GM12878 (cell line): ENCODE measurements around the gene IRF2BP1.

Source experiments
- CHD2 ChIP-seq: IDR thresholded peaks from 2 replicates; pipeline ENCODE4 v1.6.1; 2011; ENCODE audit warnings: low read depth, low read length, improper control_type of control experiment, borderline replicate concordance
- CREM ChIP-seq: IDR thresholded peaks from 2 replicates; pipeline ENCODE4 v1.6.1; 2014; ENCODE audit warnings: antibody characterized with exemption, low read depth
- POLR2A ChIP-seq: IDR thresholded peaks from 2 replicates; pipeline ENCODE4 v1.6.1; 2011; ENCODE audit warnings: low read depth, mild to moderate bottlenecking, low read length
- SUZ12 ChIP-seq: fragments of 200-600 bp; sonication (generic); IDR thresholded peaks from one replicate; pipeline ENCODE4 v1.6.1; 2018; ENCODE audit warnings: antibody characterized with exemption, mild to moderate bottlenecking; ENCODE audit not compliant: unreplicated experiment
- TF ChIP-seq, protein P1 (sequence below): fragments of 450-650 bp; IDR thresholded peaks from 2 replicates; pipeline ENCODE4 v1.6.1; 2017; ENCODE audit warnings: low read depth, mild to moderate bottlenecking, moderate library complexity

DNA sequence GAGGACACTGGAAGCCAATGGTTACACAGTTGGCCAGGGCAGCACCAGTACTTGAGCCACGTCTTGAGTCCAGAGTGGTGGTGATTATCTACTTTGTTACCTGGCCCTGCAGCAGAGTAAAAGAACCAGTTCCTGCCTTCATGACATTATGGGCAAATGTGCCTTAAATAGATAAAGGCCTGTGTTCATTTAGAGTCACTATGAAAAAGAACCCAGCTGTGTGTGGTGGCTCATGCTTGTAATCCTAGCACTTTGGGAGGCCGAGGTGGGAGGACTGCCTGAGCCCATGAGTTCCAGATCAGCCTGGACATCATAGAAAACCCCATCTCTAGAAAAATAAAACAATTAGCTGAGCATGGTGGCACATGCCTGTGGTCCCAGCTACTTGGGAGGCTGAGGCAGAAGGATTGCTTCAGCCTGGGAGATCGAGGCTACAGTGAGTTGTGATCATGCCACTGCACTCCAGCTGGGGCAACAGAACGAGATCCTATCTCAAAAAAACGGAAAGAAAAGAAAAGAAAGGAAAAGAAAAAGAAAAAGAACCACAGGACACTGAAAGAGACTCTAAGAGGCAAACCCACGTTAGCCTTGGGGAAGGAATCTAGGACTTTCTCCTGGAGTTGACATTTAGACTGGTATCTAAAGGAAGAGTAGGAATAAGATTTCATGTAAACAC, 3.4 kb upstream of the IRF2BP1 start:
- no peak for TF ChIP-seq POLR2A
- TF ChIP-seq CHD2 = no peak
- no peak for TF ChIP-seq SUZ12
- TF ChIP-seq, protein P1, sequence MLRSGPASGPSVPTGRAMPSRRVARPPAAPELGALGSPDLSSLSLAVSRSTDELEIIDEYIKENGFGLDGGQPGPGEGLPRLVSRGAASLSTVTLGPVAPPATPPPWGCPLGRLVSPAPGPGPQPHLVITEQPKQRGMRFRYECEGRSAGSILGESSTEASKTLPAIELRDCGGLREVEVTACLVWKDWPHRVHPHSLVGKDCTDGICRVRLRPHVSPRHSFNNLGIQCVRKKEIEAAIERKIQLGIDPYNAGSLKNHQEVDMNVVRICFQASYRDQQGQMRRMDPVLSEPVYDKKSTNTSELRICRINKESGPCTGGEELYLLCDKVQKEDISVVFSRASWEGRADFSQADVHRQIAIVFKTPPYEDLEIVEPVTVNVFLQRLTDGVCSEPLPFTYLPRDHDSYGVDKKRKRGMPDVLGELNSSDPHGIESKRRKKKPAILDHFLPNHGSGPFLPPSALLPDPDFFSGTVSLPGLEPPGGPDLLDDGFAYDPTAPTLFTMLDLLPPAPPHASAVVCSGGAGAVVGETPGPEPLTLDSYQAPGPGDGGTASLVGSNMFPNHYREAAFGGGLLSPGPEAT = no peak
- no peak for TF ChIP-seq CREM
